Loucy (cell line): Measurements from ENCODE around the gene DNAI7.

ENCODE experiments used
- H2AFZ ChIP-seq: fragments of 200-600 bp; sonication (generic); 2 replicates; pipeline ENCODE4 v1.6.0; 2016; ENCODE audit warnings: antibody characterized with exemption, mild to moderate bottlenecking, low read length, moderate library complexity
- H3F3A ChIP-seq: fragments of 200-600 bp; 2 replicates; pipeline ENCODE4 v1.6.0; 2016; ENCODE audit warnings: antibody characterized with exemption, low read depth, mild to moderate bottlenecking
- H3K27me3 ChIP-seq: fragments of 200-600 bp; sonication (generic); 2 replicates; pipeline ENCODE4 v1.6.1; 2014; ENCODE audit warnings: low read length, mild to moderate bottlenecking; ENCODE audit not compliant: insufficient read depth, poor library complexity, severe bottlenecking
- H3K36me3 ChIP-seq: fragments of 200-600 bp; sonication (generic); 2 replicates; pipeline ENCODE4 v1.6.1; 2016; ENCODE audit warnings: low read length; ENCODE audit not compliant: insufficient read depth
- H3K4me1 ChIP-seq: fragments of 200-600 bp; sonication (generic); 2 replicates; pipeline ENCODE4 v1.5.1; 2014; ENCODE audit warnings: low read length, mild to moderate bottlenecking; ENCODE audit not compliant: insufficient read depth, poor library complexity, severe bottlenecking
- H3K4me2 ChIP-seq: fragments of 200-600 bp; sonication (generic); 2 replicates; pipeline ENCODE4 v1.6.0; 2014; ENCODE audit warnings: antibody characterized with exemption, low read length, low read depth, mild to moderate bottlenecking; ENCODE audit not compliant: poor library complexity, severe bottlenecking
- H3K4me3 ChIP-seq: fragments of 200-600 bp; sonication (generic); 2 replicates; pipeline ENCODE4 v1.5.1; 2014; ENCODE audit warnings: low read length, mild to moderate bottlenecking, mixed read lengths; ENCODE audit not compliant: poor library complexity, severe bottlenecking
- H3K79me2 ChIP-seq: fragments of 200-600 bp; sonication (generic); 2 replicates; pipeline ENCODE4 v1.6.1; 2014; ENCODE audit warnings: low read length; ENCODE audit not compliant: insufficient read depth
- H3K9ac ChIP-seq: fragments of 200-600 bp; sonication (generic); 2 replicates; pipeline ENCODE4 v1.6.0; 2014; ENCODE audit warnings: mild to moderate bottlenecking, low read depth, low read length, moderate library complexity; ENCODE audit not compliant: poor library complexity, severe bottlenecking
- H3K9me2 ChIP-seq: fragments of 200-600 bp; sonication (generic); replicated peaks from 2 replicates; pipeline ENCODE4 v1.6.1; 2016; ENCODE audit warnings: low read depth, low read length, mixed read lengths
- H3K9me3 ChIP-seq: fragments of 200-600 bp; sonication (generic); 2 replicates; pipeline ENCODE4 v1.6.1; 2014; ENCODE audit warnings: mild to moderate bottlenecking, antibody characterized with exemption, low read length, low read depth; ENCODE audit not compliant: insufficient read depth
- H4K20me1 ChIP-seq: fragments of 200-600 bp; sonication (generic); 2 replicates; pipeline ENCODE4 v1.6.0; 2014; ENCODE audit warnings: antibody characterized with exemption, low read length, mild to moderate bottlenecking; ENCODE audit not compliant: insufficient read depth, poor library complexity, severe bottlenecking
- EZH2phosphoT487 ChIP-seq: fragments of 200-600 bp; IDR thresholded peaks from 2 replicates; pipeline ENCODE4 v1.6.1; 2018; ENCODE audit warnings: antibody characterized with exemption, mild to moderate bottlenecking, moderate library complexity, borderline replicate concordance
- TF ChIP-seq, protein P1 (sequence below): fragments of 200-600 bp; sonication (generic); conservative IDR thresholded peaks from 2 replicates; pipeline ENCODE4 v1.5.1; 2014; ENCODE audit warnings: mild to moderate bottlenecking, antibody characterized with exemption, low read length

The DNAI7 gene

GRCh38 chr12:25071366-25071765 is 123.6 kb downstream of the DNAI7 start:
- Histone ChIP-seq H3K36me3 (peaks cover 67% of the 10 kb centered on the region), H3K79me2 (0 out of 2 replicates have a peak, but pooled peaks cover 3% of the 10 kb centered on the region), H3F3A (0 out of 2 replicates have a peak, but pooled peaks cover 3% of the 10 kb centered on the region), H2AFZ (no peak overlapping the region), H3K4me1 (peaks cover 16% of the 10 kb centered on the region), H3K27me3 (no peaks in the 10 kb centered on the region), H4K20me1 (no peaks in the 10 kb centered on the region), H3K9ac (no peak overlapping the region), H3K4me3 (no peak overlapping the region), H3K9me3 (no peaks in the 10 kb centered on the region), H3K4me2 (no peak overlapping the region), H3K9me2 (no peaks in the 10 kb centered on the region)
- TF ChIP-seq, protein P1, sequence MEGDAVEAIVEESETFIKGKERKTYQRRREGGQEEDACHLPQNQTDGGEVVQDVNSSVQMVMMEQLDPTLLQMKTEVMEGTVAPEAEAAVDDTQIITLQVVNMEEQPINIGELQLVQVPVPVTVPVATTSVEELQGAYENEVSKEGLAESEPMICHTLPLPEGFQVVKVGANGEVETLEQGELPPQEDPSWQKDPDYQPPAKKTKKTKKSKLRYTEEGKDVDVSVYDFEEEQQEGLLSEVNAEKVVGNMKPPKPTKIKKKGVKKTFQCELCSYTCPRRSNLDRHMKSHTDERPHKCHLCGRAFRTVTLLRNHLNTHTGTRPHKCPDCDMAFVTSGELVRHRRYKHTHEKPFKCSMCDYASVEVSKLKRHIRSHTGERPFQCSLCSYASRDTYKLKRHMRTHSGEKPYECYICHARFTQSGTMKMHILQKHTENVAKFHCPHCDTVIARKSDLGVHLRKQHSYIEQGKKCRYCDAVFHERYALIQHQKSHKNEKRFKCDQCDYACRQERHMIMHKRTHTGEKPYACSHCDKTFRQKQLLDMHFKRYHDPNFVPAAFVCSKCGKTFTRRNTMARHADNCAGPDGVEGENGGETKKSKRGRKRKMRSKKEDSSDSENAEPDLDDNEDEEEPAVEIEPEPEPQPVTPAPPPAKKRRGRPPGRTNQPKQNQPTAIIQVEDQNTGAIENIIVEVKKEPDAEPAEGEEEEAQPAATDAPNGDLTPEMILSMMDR, result no peak
- no peak for TF ChIP-seq EZH2phosphoT487

DNA sequence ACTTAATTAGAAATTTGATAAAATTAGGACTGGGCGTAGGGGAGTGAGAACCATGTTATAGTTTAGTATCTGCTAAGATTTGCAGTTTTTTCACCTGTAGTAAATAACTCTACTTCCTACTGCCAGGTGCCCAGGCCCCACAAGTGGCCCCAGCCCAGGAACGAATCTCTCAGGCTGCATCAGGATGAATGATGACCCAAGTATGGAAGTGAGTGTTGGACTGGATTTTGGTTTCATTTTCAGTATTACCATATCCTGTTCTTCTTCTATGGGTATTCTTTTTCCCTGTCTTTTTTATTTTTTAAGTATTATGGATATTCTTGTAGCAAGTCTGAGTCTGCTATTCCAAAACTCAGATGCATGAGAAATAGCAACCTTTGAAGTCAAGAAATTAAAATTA is 125.7 kb downstream of the DNAI7 start:
- Histone ChIP-seq H3F3A (0 out of 2 replicates have a peak, but pooled peaks cover 3% of the 10 kb centered on the region), H3K4me2 (no peak overlapping the region), H3K27me3 (no peaks in the 10 kb centered on the region), H3K4me1 (peaks cover 9% of the 10 kb centered on the region), H4K20me1 (no peaks in the 10 kb centered on the region), H2AFZ (no peak overlapping the region), H3K9ac (no peak overlapping the region), H3K9me2 (no peaks in the 10 kb centered on the region), H3K9me3 (no peaks in the 10 kb centered on the region), H3K79me2 (0 out of 2 replicates have a peak, but pooled peaks cover 5% of the 10 kb centered on the region), H3K36me3 (peaks cover 87% of the 10 kb centered on the region), H3K4me3 (no peak overlapping the region)
- TF ChIP-seq, protein P1, result no peak
- TF ChIP-seq EZH2phosphoT487, result no peak

DNA sequence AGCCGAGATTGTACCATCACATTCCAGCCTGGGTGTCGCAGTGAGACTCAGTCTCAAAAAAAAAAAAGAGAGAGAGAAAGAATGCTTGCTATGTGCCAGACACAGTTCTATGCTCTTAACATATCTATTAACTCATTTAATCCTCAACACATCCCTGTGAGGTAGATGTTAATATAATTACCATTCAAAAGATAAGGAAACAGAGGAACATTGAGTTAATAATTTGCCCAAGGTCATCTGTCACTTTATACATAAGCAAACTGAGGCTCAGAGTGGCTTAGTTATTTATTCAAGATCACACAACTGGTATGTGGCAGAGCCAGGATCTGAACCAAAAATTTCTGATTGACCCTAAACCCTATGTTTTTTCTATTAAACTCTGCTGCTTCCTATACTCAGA is 129.9 kb downstream of the DNAI7 start:
- TF ChIP-seq, protein P1, result no peak
- TF ChIP-seq EZH2phosphoT487, result no peak
- Histone ChIP-seq H3K27me3 (no peaks in the 10 kb centered on the region), H3K9ac (no peak overlapping the region), H2AFZ (no peak overlapping the region), H3K4me2 (no peak overlapping the region), H3K4me3 (no peak overlapping the region), H3K36me3 (peaks cover 75% of the 10 kb centered on the region), H3K4me1 (peaks cover 19% of the 10 kb centered on the region), H3K9me3 (no peaks in the 10 kb centered on the region), H4K20me1 (peaks cover 7% of the 10 kb centered on the region), H3F3A (0 out of 2 replicates have a peak, but pooled peaks cover 3% of the 10 kb centered on the region), H3K9me2 (no peaks in the 10 kb centered on the region), H3K79me2 (peaks cover 43% of the 10 kb centered on the region)
